ENCODE measurements around the gene ZCWPW1. TPM values are rescaled to one million over a fixed set of nuclear protein-coding genes. Genes with fewer than 3 reads are reported as not detected.
A peak's percentile ranks its signal among the peaks of the same experiment; 100 is the strongest.
"Not testable (repeated sequence)": the region's sequence is repeated elsewhere in the genome, so short reads cannot be mapped to it uniquely, and the experiment has no call there.

Gene ZCWPW1
- total and polyA plus RNA-seq, 2 donors (not counting 1 experiment from before 2014, with no cell fraction given), result 11.3 to 28.0 TPM

GRCh38 chr7:100352230-100352781, 76.2 kb downstream of the ZCWPW1 start:
- Histone ChIP-seq H3K79me2 (ENCODE audit: control insufficient read depth, insufficient read depth, low read length) (peaks cover 49% of the 10 kb centered on the region), H3K4me1 (ENCODE audit: control insufficient read depth in 2 of 2, insufficient read depth in 2 of 2, low read length in 2 of 2) (peaks cover 0 to 19% of the 10 kb centered on the region in 2 donors), H3K36me3 (replicated peaks in 1 of 2; ENCODE audit: control extremely low read depth in 1 of 2, control insufficient read depth in 1 of 2, extremely low read depth in 1 of 2, insufficient read depth in 2 of 2, low read length in 1 of 2) (peaks cover 10 to 83% of the 10 kb centered on the region in 2 experiments)
- intact Hi-C loops (cut with micrococcal nuclease); H4K20me1 ChIP-seq (ENCODE audit: control insufficient read depth, insufficient read depth, low read length, poor library complexity, severe bottlenecking); H3K4me1 Mint-ChIP-seq; H3K27me3 Mint-ChIP-seq; H3K4me3 ChIP-seq (ENCODE audit: control extremely low read depth in 1 of 5, extremely low read depth in 1 of 5, insufficient read depth in 1 of 5, low read depth in 2 of 5, low read length in 4 of 5); DNase-seq; H2AFZ ChIP-seq (ENCODE audit: insufficient read depth, low read depth, low read length, poor library complexity, severe bottlenecking); H3K4me2 ChIP-seq (replicated peaks; ENCODE audit: low read depth, low read length, poor library complexity, severe bottlenecking); H3K9me3 Mint-ChIP-seq (ENCODE audit: insufficient read depth); H3K27me3 ChIP-seq (replicated peaks in 1 of 4; ENCODE audit: control extremely low read depth in 1 of 4, control insufficient read depth in 3 of 4, insufficient read depth in 4 of 4, low read length in 3 of 4); CTCF ChIA-PET; H3K9ac ChIP-seq (ENCODE audit: low read length); H3K4me3 Mint-ChIP-seq; H3K9me3 ChIP-seq (ENCODE audit: control extremely low read depth in 1 of 3, control insufficient read depth in 2 of 3, insufficient read depth in 1 of 3, low read length in 2 of 3); H3K27ac ChIP-seq (ENCODE audit: low read length in 2 of 2); H3K27ac Mint-ChIP-seq: not testable (repeated sequence)
- POLR2A ChIA-PET, result interaction anchor here (0.7 kb wide), 1 partner anchor 85 kb away, joined by 3 read pairs; no protein-coding TSS in a partner anchor
- 93% methylated on average over 13 of the region's 18 CpGs for WGBS (ENCODE audit: insufficient coverage)
- ATAC-seq (ENCODE audit: low read depth), result peak; percentile 74

- Histone ChIP-seq H3K36me3 (replicated peaks in 1 of 2; ENCODE audit: control extremely low read depth in 1 of 2, control insufficient read depth in 1 of 2, extremely low read depth in 1 of 2, insufficient read depth in 2 of 2, low read length in 1 of 2) (peaks cover 10 to 84% of the 10 kb centered on the region in 2 experiments), H3K27me3 (replicated peaks in 1 of 4; ENCODE audit: control extremely low read depth in 1 of 4, control insufficient read depth in 3 of 4, insufficient read depth in 4 of 4, low read length in 3 of 4) (no peaks in the 10 kb centered on the region), H3K4me2 (replicated peaks; ENCODE audit: low read depth, low read length, poor library complexity, severe bottlenecking) (no peak overlapping the region), H3K4me1 (ENCODE audit: control insufficient read depth in 2 of 2, insufficient read depth in 2 of 2, low read length in 2 of 2) (peaks cover 0 to 19% of the 10 kb centered on the region in 2 donors), H3K9ac (ENCODE audit: low read length) (no peak overlapping the region), H3K79me2 (ENCODE audit: control insufficient read depth, insufficient read depth, low read length) (peaks cover 56% of the 10 kb centered on the region), H3K9me3 (ENCODE audit: control extremely low read depth in 1 of 3, control insufficient read depth in 2 of 3, insufficient read depth in 1 of 3, low read length in 2 of 3) (no peaks in the 10 kb centered on the region), H3K4me3 (ENCODE audit: control extremely low read depth in 1 of 5, extremely low read depth in 1 of 5, insufficient read depth in 1 of 5, low read depth in 2 of 5, low read length in 4 of 5) (no peak overlapping the region), H3K27ac (ENCODE audit: low read length in 2 of 2) (no peak overlapping the region), H4K20me1 (ENCODE audit: control insufficient read depth, insufficient read depth, low read length, poor library complexity, severe bottlenecking) (no peaks in the 10 kb centered on the region), H2AFZ (ENCODE audit: insufficient read depth, low read depth, low read length, poor library complexity, severe bottlenecking) (no peak overlapping the region)
- 82% methylated on average over 6 of the region's 6 CpGs for WGBS (ENCODE audit: insufficient coverage)
- TF ChIP-seq CTCF (IDR thresholded peaks at IDR 0.05) (no peak), EZH2 (IDR thresholded peaks at IDR 0.05; ENCODE audit: borderline replicate concordance, insufficient read depth, low read depth, low read length, poor library complexity, severe bottlenecking) (no peak)
- no peaks in the 10 kb centered on the region for H3K9me3 Mint-ChIP-seq (ENCODE audit: insufficient read depth)
- peaks cover 3% of the 10 kb centered on the region for H3K4me1 Mint-ChIP-seq
- H3K27ac Mint-ChIP-seq, result no peak overlapping the region
- no peaks in the 10 kb centered on the region for H3K27me3 Mint-ChIP-seq
- no peak overlapping the region for H3K4me3 Mint-ChIP-seq
- CTCF ChIA-PET, result no interaction called here
- no peak for ATAC-seq (ENCODE audit: low read depth)
- no peak for DNase-seq
- intact Hi-C loops (cut with micrococcal nuclease), result no loop called here
- POLR2A ChIA-PET, result no interaction called here
Measured at GRCh38 chr7:100351657-100352058, 76.8 kb downstream of the ZCWPW1 start.

Other genes with a start within 250 kb of the ZCWPW1 start
- 51.2 and 51.4 TPM in 2 replicates for gene PVRIG, start 208.8 kb downstream of the ZCWPW1 start, total RNA-seq
- gene PVRIG, start 208.8 kb downstream of the ZCWPW1 start, polyA plus RNA-seq, result 6.7 and 16.2 TPM in 2 replicates
- not detected in 2 replicates for gene SPDYE3, start 121.0 kb downstream of the ZCWPW1 start, total RNA-seq
- not detected in 2 replicates for gene SPDYE3, start 121.0 kb downstream of the ZCWPW1 start, polyA plus RNA-seq
- 162 and 174 TPM in 2 replicates for gene PILRB, start 70.6 kb downstream of the ZCWPW1 start, total RNA-seq
- gene PILRB, start 70.6 kb downstream of the ZCWPW1 start, polyA plus RNA-seq, result 304 and 391 TPM in 2 replicates
- gene PILRA, start 55.2 kb downstream of the ZCWPW1 start, total RNA-seq, result 9.8 and 10.3 TPM in 2 replicates
- gene PILRA, start 55.2 kb downstream of the ZCWPW1 start, polyA plus RNA-seq, result 8.4 and 23.0 TPM in 2 replicates
- gene MEPCE, start 1.1 kb upstream of the ZCWPW1 start, total RNA-seq, result 90.6 and 96.3 TPM in 2 replicates
- gene MEPCE, start 1.1 kb upstream of the ZCWPW1 start, polyA plus RNA-seq, result 54.5 and 57.2 TPM in 2 replicates
- gene PPP1R35, start 7.8 kb upstream of the ZCWPW1 start, total RNA-seq, result 55.2 and 60.5 TPM in 2 replicates
- 65.0 and 104 TPM in 2 replicates for gene PPP1R35, start 7.8 kb upstream of the ZCWPW1 start, polyA plus RNA-seq
- gene SPACDR, start 35.6 kb upstream of the ZCWPW1 start, total RNA-seq, result 2.9 and 3.7 TPM in 2 replicates
- gene SPACDR, start 35.6 kb upstream of the ZCWPW1 start, polyA plus RNA-seq, result 2.1 and 2.9 TPM in 2 replicates
- 92.8 and 95.0 TPM in 2 replicates for gene TSC22D4, start 50.5 kb upstream of the ZCWPW1 start, total RNA-seq
- 55.5 and 80.2 TPM in 2 replicates for gene TSC22D4, start 50.5 kb upstream of the ZCWPW1 start, polyA plus RNA-seq
- gene NYAP1, start 55.2 kb upstream of the ZCWPW1 start, total RNA-seq, result not detected in 2 replicates
- gene NYAP1, start 55.2 kb upstream of the ZCWPW1 start, polyA plus RNA-seq, result 0.06 TPM in 1 of 2 replicates, not detected in the other
- gene AGFG2, start 110.5 kb upstream of the ZCWPW1 start, total RNA-seq, result 11.0 and 11.6 TPM in 2 replicates
- 5.6 and 11.0 TPM in 2 replicates for gene AGFG2, start 110.5 kb upstream of the ZCWPW1 start, polyA plus RNA-seq
- gene SAP25, start 145.2 kb upstream of the ZCWPW1 start, total RNA-seq, result 46.3 and 51.7 TPM in 2 replicates
- 63.5 and 71.9 TPM in 2 replicates for gene SAP25, start 145.2 kb upstream of the ZCWPW1 start, polyA plus RNA-seq
- 288 and 289 TPM in 2 replicates for gene LRCH4, start 157.4 kb upstream of the ZCWPW1 start, total RNA-seq
- gene LRCH4, start 157.4 kb upstream of the ZCWPW1 start, polyA plus RNA-seq, result 289 and 294 TPM in 2 replicates
- 1.6 and 2.2 TPM in 2 replicates for gene FBXO24, start 157.6 kb upstream of the ZCWPW1 start, total RNA-seq
- gene FBXO24, start 157.6 kb upstream of the ZCWPW1 start, polyA plus RNA-seq, result 1.2 and 1.8 TPM in 2 replicates
- 14.3 and 17.5 TPM in 2 replicates for gene PCOLCE, start 173.7 kb upstream of the ZCWPW1 start, total RNA-seq
- gene PCOLCE, start 173.7 kb upstream of the ZCWPW1 start, polyA plus RNA-seq, result 4.9 and 5.3 TPM in 2 replicates
- gene MOSPD3, start 183.8 kb upstream of the ZCWPW1 start, total RNA-seq, result 17.3 and 18.8 TPM in 2 replicates
- 16.7 and 19.2 TPM in 2 replicates for gene MOSPD3, start 183.8 kb upstream of the ZCWPW1 start, polyA plus RNA-seq
- 8.3 and 10.0 TPM in 2 replicates for gene TFR2, start 212.8 kb upstream of the ZCWPW1 start, total RNA-seq
- gene TFR2, start 212.8 kb upstream of the ZCWPW1 start, polyA plus RNA-seq, result 4.2 and 5.9 TPM in 2 replicates
- gene ACTL6B, start 227.7 kb upstream of the ZCWPW1 start, total RNA-seq, result not detected in 2 replicates
- gene ACTL6B, start 227.7 kb upstream of the ZCWPW1 start, polyA plus RNA-seq, result not detected in 2 replicates
- gene GNB2, start 245.0 kb upstream of the ZCWPW1 start, total RNA-seq, result 127 TPM in 2 replicates
- gene GNB2, start 245.0 kb upstream of the ZCWPW1 start, polyA plus RNA-seq, result 211 and 221 TPM in 2 replicates

Data from B cell (primary cell).